H1 (cell line): ENCODE measurements around the gene CDNF. TPM values are rescaled to one million over a fixed set of nuclear protein-coding genes. Genes with fewer than 3 reads are reported as not detected.

Experiments
- BRCA1 ChIP-seq: IDR thresholded peaks from 2 replicates; pipeline ENCODE4 v1.6.1; 2012; ENCODE audit warnings: low read depth, low read length, improper control_type of control experiment
- CHD2 ChIP-seq: IDR thresholded peaks from 2 replicates; pipeline ENCODE4 v1.6.1; 2012; ENCODE audit warnings: low read length, improper control_type of control experiment
- CREB1 ChIP-seq: IDR thresholded peaks from 2 replicates; pipeline ENCODE4 v1.6.1; 2012; ENCODE audit warnings: inconsistent platforms
- GTF2F1 ChIP-seq: IDR thresholded peaks from 2 replicates; pipeline ENCODE4 v1.6.1; 2012; ENCODE audit warnings: low read depth, low read length, improper control_type of control experiment, borderline replicate concordance
- HDAC2 ChIP-seq, 2 experiments: fragments of 300-600 bp in 1 of 2; sonication (generic) in 1 of 2; IDR thresholded peaks; 2 replicates each; pipeline ENCODE4 v1.6.1; 2011 to 2012; ENCODE audit warnings: low read depth in 2 of 2, low read length in 2 of 2, mild to moderate bottlenecking in 2 of 2, moderate library complexity in 2 of 2, borderline replicate concordance in 1 of 2, inconsistent platforms in 1 of 2
- JUND ChIP-seq: IDR thresholded peaks from 2 replicates; pipeline ENCODE4 v1.6.1; 2011; ENCODE audit warnings: mild to moderate bottlenecking, improper control_type of control experiment, low read length
- KDM4A ChIP-seq: IDR thresholded peaks from one replicate; pipeline ENCODE4 v1.7.1; 2012; ENCODE audit warnings: low read depth, mild to moderate bottlenecking, moderate library complexity, low read length, inconsistent platforms; ENCODE audit not compliant: severe bottlenecking
- KDM5A ChIP-seq: fragments of 200-600 bp; IDR thresholded peaks from 2 replicates; pipeline ENCODE4 v1.7.1; 2012; ENCODE audit warnings: mild to moderate bottlenecking, low read length, inconsistent platforms, mixed read lengths
- MAFK ChIP-seq: IDR thresholded peaks from 2 replicates; pipeline ENCODE4 v1.6.1; 2012; ENCODE audit warnings: low read depth, mild to moderate bottlenecking, improper control_type of control experiment, low read length
- NRF1 ChIP-seq: IDR thresholded peaks from 2 replicates; pipeline ENCODE4 v1.6.1; 2011; ENCODE audit warnings: mild to moderate bottlenecking, low read depth, low read length, improper control_type of control experiment
- POLR2AphosphoS5 ChIP-seq: IDR thresholded peaks from 2 replicates; pipeline ENCODE4 v1.6.1; 2011; ENCODE audit warnings: low read depth, low read length
- RFX5 ChIP-seq: IDR thresholded peaks from 2 replicates; pipeline ENCODE4 v1.6.1; 2011; ENCODE audit warnings: low read depth, low read length, improper control_type of control experiment, borderline replicate concordance
- SIX5 ChIP-seq: IDR thresholded peaks from 2 replicates; pipeline ENCODE4 v1.6.1; 2011; ENCODE audit warnings: mild to moderate bottlenecking, low read depth, low read length
- TBP ChIP-seq: IDR thresholded peaks from 2 replicates; pipeline ENCODE4 v1.6.1; 2011; ENCODE audit warnings: low read depth, low read length, improper control_type of control experiment
- TCF12 ChIP-seq: IDR thresholded peaks from 2 replicates; pipeline ENCODE4 v1.6.1; 2011; ENCODE audit warnings: low read depth, mild to moderate bottlenecking, low read length
- TEAD4 ChIP-seq: IDR thresholded peaks from 2 replicates; pipeline ENCODE4 v1.6.1; 2012; ENCODE audit warnings: low read depth, low read length, inconsistent platforms, mixed read lengths
- polyA plus RNA-seq, 7 experiments: library from polyadenylated mRNA; depleted of rRNA in 3 of 7; stranded (reverse) in 5 of 7; unstranded in 2 of 7; fragments of >200 nt in 5 of 7; fragments of 200-250 nt in 2 of 7; gene quantifications; 1 replicate in 5 of 7; 2 replicates in 1 of 7; 4 replicates in 1 of 7; pipeline versions ENCODE4 v1.2.1 to v1.2.3, GENCODE V29; 2011 to 2013; ENCODE audit warnings: missing spikeins in 2 of 7, mixed read lengths in 2 of 7
- total RNA-seq: library from RNA; stranded (reverse); fragmentation: NEBNext Ultra II Directional; extraction: Animal tissue kit (Norgen Biotek cat#: 25700); gene quantifications from 2 replicates; pipeline ENCODE4 v1.2.1, GENCODE V29; 2021
- TF ChIP-seq, protein P1 (sequence below): IDR thresholded peaks from 2 replicates; pipeline ENCODE4 v1.6.1; 2012; ENCODE audit warnings: low read length, inconsistent platforms
- TF ChIP-seq, protein P2 (sequence below): IDR thresholded peaks from 2 replicates; pipeline ENCODE4 v1.6.1; 2012; ENCODE audit warnings: inconsistent platforms
- TF ChIP-seq, protein P3 (sequence below), 3 experiments: IDR thresholded peaks; 1 replicate in 2 of 3; 2 replicates in 1 of 3; pipeline versions ENCODE4 v1.5.1 to v1.6.1; 2011; ENCODE audit warnings: low read length in 3 of 3, mild to moderate bottlenecking in 3 of 3, inconsistent platforms in 2 of 3, low read depth in 1 of 3, moderate library complexity in 1 of 3; ENCODE audit not compliant: insufficient read depth in 1 of 3; ENCODE audit errors: control extremely low read depth in 1 of 3

The CDNF gene
- total and polyA plus RNA-seq, 2 of the 8 experiments (the other 6 are each of a cell fraction or from before 2014, with no cell fraction given), result 0.32 to 0.67 TPM

DNA sequence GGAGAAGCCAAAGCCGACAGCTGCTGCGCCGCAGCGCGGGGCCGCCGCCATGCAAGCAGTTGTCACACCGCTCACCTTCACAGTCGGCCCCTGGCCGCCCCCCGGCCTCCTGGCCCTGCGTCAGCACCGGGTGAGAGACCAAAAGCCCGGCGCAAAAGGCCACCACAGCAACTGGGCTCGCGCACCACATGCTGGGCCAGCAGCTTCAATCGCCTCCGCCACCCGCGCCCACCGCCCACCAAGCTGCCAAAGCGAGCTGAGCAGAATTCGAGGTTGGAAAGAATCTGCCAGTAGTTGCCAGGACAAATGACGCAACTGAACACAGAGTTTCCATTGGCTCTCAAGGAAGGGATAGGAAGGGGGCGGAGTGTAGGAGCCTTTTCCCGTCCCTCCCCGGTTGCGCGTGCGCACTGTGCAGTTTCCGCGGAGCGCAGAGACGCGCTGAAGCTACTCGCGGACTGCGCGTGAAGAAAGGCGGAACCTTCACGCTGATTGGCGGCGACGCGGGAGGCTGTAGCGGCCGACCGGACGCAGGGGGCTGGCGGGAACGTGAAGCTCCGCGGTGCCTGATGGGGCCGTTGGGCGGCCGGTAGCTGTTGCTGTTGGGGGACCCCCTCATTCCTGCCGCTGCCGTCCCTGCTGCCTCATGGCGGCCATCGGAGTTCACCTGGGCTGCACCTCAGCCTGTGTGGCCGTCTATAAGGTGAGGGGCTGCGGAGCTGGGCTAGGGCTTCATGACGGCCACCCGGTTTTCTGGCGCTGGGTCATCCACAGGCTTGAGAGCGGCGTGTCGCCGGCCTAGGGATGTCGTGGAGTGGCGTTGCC, at the start of gene CDNF, which contains the start of the genes HSPA14 and MSANTD7 (continued):
- TF ChIP-seq TBP (peak; percentile 88), CREB1 (peak; percentile 97), KDM5A (0 out of 2 replicates have a peak, but pooled peaks have one; percentile 25), RFX5 (peak; percentile 99), JUND (peak; percentile 57; the same call in 1 of the 2 replicates), KDM4A (peak; percentile 64), CHD2 (peak; percentile 54), BRCA1 (no peak), TCF12 (0 out of 2 replicates have a peak, but pooled peaks have one; percentile 29), NRF1 (peak; percentile 95), GTF2F1 (peak; percentile 56; the same call in 1 of the 2 replicates), POLR2AphosphoS5 (peak; percentile 82), TEAD4 (peak; percentile 97), HDAC2 (IDR thresholded peaks at IDR 0.05; ENCODE audit: borderline replicate concordance in 1 of 2, low read depth in 2 of 2, low read length in 2 of 2) (peak in 1 of 2 experiments; percentile 76; a peak in 1 of 4 replicates), SIX5 (no peak), MAFK (no peak)
- TF ChIP-seq, protein P1, sequence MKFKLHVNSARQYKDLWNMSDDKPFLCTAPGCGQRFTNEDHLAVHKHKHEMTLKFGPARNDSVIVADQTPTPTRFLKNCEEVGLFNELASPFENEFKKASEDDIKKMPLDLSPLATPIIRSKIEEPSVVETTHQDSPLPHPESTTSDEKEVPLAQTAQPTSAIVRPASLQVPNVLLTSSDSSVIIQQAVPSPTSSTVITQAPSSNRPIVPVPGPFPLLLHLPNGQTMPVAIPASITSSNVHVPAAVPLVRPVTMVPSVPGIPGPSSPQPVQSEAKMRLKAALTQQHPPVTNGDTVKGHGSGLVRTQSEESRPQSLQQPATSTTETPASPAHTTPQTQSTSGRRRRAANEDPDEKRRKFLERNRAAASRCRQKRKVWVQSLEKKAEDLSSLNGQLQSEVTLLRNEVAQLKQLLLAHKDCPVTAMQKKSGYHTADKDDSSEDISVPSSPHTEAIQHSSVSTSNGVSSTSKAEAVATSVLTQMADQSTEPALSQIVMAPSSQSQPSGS, result 0 out of 2 replicates have a peak, but pooled peaks have one; percentile 41
- TF ChIP-seq, protein P2, sequence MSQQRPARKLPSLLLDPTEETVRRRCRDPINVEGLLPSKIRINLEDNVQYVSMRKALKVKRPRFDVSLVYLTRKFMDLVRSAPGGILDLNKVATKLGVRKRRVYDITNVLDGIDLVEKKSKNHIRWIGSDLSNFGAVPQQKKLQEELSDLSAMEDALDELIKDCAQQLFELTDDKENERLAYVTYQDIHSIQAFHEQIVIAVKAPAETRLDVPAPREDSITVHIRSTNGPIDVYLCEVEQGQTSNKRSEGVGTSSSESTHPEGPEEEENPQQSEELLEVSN, result peak; percentile 80
- TF ChIP-seq, protein P3, sequence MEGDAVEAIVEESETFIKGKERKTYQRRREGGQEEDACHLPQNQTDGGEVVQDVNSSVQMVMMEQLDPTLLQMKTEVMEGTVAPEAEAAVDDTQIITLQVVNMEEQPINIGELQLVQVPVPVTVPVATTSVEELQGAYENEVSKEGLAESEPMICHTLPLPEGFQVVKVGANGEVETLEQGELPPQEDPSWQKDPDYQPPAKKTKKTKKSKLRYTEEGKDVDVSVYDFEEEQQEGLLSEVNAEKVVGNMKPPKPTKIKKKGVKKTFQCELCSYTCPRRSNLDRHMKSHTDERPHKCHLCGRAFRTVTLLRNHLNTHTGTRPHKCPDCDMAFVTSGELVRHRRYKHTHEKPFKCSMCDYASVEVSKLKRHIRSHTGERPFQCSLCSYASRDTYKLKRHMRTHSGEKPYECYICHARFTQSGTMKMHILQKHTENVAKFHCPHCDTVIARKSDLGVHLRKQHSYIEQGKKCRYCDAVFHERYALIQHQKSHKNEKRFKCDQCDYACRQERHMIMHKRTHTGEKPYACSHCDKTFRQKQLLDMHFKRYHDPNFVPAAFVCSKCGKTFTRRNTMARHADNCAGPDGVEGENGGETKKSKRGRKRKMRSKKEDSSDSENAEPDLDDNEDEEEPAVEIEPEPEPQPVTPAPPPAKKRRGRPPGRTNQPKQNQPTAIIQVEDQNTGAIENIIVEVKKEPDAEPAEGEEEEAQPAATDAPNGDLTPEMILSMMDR (IDR thresholded peaks at IDR 0.05; ENCODE audit: control extremely low read depth in 1 of 3, insufficient read depth in 1 of 3, low read depth in 1 of 3, low read length in 3 of 3), result no peak
